Measurements from ENCODE around the gene CD82. TPM values are rescaled to one million over a fixed set of nuclear protein-coding genes. Genes with fewer than 3 reads are reported as not detected.

CD82 gene
- total RNA-seq, 1 donor from 2014 or later: 91.6 TPM

DNA sequence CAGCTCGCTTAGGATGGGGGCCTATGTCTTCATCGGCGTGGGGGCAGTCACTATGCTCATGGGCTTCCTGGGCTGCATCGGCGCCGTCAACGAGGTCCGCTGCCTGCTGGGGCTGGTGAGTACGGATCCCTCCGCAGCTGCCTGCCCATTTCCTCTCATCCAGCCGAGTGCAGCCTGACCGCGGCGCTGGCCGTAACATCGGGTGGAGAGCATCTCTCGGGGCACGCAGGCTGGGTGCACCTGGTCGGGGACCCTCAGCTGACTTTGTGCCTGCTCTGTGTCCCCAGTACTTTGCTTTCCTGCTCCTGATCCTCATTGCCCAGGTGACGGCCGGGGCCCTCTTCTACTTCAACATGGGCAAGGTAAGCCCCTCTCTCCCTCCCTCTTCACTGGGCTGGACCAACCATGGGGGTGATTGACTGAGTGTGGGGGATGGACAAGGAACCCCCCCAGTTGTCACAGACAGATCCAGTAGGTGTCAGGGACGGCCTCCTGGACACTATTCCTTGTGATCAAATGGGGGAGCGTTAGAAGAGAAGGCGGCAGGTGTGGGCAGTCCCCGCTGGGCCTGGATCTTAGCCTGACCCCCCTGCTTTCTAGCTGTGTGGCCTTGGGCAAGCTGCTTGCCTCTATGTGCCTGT is 39.7 kb downstream of the CD82 start:
- no peak overlapping the region for H3K4me3 ChIP-seq
- peaks cover 0 to 7% of the 10 kb centered on the region in 2 donors for H3K36me3 ChIP-seq
- peaks cover 4% of the 10 kb centered on the region for H3K4me1 ChIP-seq
- TF ChIP-seq POLR2AphosphoS5 (IDR thresholded peaks at IDR 0.05; ENCODE audit: insufficient read depth in 1 of 2, low read depth in 1 of 2) (no peak), POLR2A (IDR thresholded peaks at IDR 0.05) (no peak)
- TF ChIP-seq, protein P1, sequence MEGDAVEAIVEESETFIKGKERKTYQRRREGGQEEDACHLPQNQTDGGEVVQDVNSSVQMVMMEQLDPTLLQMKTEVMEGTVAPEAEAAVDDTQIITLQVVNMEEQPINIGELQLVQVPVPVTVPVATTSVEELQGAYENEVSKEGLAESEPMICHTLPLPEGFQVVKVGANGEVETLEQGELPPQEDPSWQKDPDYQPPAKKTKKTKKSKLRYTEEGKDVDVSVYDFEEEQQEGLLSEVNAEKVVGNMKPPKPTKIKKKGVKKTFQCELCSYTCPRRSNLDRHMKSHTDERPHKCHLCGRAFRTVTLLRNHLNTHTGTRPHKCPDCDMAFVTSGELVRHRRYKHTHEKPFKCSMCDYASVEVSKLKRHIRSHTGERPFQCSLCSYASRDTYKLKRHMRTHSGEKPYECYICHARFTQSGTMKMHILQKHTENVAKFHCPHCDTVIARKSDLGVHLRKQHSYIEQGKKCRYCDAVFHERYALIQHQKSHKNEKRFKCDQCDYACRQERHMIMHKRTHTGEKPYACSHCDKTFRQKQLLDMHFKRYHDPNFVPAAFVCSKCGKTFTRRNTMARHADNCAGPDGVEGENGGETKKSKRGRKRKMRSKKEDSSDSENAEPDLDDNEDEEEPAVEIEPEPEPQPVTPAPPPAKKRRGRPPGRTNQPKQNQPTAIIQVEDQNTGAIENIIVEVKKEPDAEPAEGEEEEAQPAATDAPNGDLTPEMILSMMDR (IDR thresholded peaks at IDR 0.05): no peak
- intact Hi-C loops (cut with DNase I): no loop called here
- no peaks in the 10 kb centered on the region for H3K9me3 ChIP-seq
- DNase-seq (ENCODE audit: extremely low spot score in 2 of 2): no peak
- no peaks in the 10 kb centered on the region for H3K27me3 ChIP-seq
- no peak overlapping the region for H3K27ac ChIP-seq

DNA sequence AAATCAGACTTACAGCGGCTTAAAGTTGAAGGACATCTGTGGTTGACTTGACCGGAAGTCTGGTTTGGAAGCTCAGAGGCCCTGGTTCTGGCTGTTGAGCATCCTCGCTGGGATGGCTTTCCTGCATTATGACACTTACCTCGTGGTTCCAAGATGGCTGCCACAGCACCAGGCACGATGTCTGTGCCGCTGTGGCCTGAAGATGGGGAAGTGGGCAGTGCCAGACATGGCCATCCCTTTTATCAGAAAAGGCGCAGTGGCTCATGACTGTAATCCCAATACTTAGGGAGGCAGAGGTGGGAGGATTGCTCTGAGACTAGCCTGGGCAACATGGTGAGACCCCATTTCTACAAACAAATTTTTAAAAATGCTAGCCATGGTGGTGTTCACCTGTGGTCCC is 40.5 kb downstream of the CD82 start:
- no peak for TF ChIP-seq POLR2AphosphoS5 (IDR thresholded peaks at IDR 0.05; ENCODE audit: insufficient read depth in 1 of 2, low read depth in 1 of 2)
- TF ChIP-seq, protein P1 (IDR thresholded peaks at IDR 0.05): no peak
- TF ChIP-seq POLR2A (IDR thresholded peaks at IDR 0.05): no peak

DNA sequence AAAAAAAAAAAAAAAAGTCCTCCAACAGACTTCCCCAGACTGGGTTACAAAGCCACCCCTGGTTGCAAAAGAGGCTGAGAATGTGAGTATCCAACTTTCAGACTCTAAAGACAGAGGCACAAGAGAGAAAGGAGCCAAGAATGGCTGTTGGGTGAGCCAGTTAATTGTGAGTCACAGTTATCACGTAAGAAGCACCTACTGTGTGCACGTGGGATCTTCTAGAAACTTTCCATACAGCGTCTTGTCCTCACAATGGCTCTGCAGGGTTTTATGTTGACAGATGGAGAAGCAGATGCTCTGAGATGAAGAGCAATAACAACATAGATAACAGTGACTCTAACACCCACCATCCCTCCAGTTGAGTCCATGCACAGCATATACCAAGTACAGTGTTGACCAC is 41.0 kb downstream of the CD82 start:
- H3K4me3 ChIP-seq: no peak overlapping the region
- peaks cover 4% of the 10 kb centered on the region for H3K4me1 ChIP-seq
- intact Hi-C loops (cut with DNase I): no loop called here
- TF ChIP-seq POLR2AphosphoS5 (IDR thresholded peaks at IDR 0.05; ENCODE audit: insufficient read depth in 1 of 2, low read depth in 1 of 2) (no peak), POLR2A (IDR thresholded peaks at IDR 0.05) (no peak)
- TF ChIP-seq, protein P1 (IDR thresholded peaks at IDR 0.05): no peak
- H3K9me3 ChIP-seq: no peaks in the 10 kb centered on the region
- DNase-seq (ENCODE audit: extremely low spot score in 2 of 2): no peak
- H3K27ac ChIP-seq: no peak overlapping the region
- H3K27me3 ChIP-seq: no peaks in the 10 kb centered on the region
- H3K36me3 ChIP-seq: peaks cover 0 to 7% of the 10 kb centered on the region in 2 donors

More for the DNA sequence above, 40.5 kb downstream of the CD82 start:
- Histone ChIP-seq H3K9me3 (no peaks in the 10 kb centered on the region), H3K27ac (no peak overlapping the region), H3K4me1 (peaks cover 4% of the 10 kb centered on the region), H3K36me3 (peaks cover 0 to 7% of the 10 kb centered on the region in 2 donors), H3K4me3 (no peak overlapping the region), H3K27me3 (no peaks in the 10 kb centered on the region)
- intact Hi-C loops (cut with DNase I): no loop called here
- no peak for DNase-seq (ENCODE audit: extremely low spot score in 2 of 2)

DNA sequence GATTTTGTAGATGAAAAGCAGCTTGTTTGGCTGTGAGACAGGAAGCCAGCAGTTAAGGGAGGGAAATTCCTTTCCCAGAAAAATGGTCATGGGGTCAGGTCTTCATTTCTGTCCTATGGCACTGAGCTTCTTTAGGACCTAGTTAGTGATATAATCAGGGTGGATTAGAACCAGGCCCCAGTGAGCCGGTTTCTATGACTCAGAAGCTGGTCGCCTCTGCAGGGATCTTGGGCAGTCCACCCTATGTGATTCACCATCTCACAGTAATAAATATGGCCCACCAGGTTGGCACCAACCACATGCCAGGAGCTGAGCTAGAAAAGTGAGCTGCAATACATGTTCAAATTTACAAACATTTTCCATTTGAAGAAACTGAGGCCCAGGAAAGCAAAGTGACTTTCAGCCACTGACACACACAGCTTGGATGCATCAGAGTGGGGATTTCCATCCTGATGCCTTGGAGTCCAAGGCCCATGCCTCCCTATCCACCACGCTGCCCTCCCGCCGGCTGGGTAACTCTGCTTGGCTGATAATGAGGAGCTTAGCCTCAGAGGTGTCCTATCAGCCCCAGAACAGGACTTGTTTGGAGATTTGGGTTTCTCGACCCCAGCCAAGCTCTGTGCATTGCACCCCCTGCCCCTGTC is 42.0 kb downstream of the CD82 start:
- TF ChIP-seq, protein P1 (IDR thresholded peaks at IDR 0.05): no peak
- TF ChIP-seq POLR2A (IDR thresholded peaks at IDR 0.05) (no peak), POLR2AphosphoS5 (IDR thresholded peaks at IDR 0.05; ENCODE audit: insufficient read depth in 1 of 2, low read depth in 1 of 2) (no peak)
- intact Hi-C loops (cut with DNase I): no loop called here
- Histone ChIP-seq H3K36me3 (peaks cover 0 to 7% of the 10 kb centered on the region in 2 donors), H3K9me3 (no peaks in the 10 kb centered on the region), H3K27ac (no peak overlapping the region), H3K4me1 (peaks cover 4% of the 10 kb centered on the region), H3K27me3 (no peaks in the 10 kb centered on the region), H3K4me3 (no peak overlapping the region)
- no peak for DNase-seq (ENCODE audit: extremely low spot score in 2 of 2)

DNA sequence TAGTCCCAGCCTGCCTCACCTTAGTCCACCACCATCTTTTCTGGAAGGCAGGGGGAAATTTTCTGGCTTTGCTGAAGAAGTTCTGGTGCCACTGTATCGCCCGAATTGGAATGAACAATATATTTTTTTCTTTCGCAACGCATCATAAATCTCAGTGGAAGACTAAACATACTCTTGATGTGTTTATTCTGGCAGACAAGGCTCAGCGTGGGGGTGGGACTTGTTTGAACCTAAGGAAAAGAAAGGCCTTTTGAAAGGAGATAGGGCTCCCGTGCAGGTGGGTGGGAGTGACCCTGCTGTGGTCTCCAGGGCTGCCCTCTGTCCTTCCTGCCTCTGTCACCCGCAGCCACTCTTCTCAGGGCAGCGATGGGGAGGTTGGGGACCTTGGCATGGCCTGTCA is 42.5 kb downstream of the CD82 start:
- no peak overlapping the region for H3K27ac ChIP-seq
- TF ChIP-seq, protein P1 (IDR thresholded peaks at IDR 0.05): no peak
- TF ChIP-seq POLR2A (IDR thresholded peaks at IDR 0.05) (no peak), POLR2AphosphoS5 (IDR thresholded peaks at IDR 0.05; ENCODE audit: insufficient read depth in 1 of 2, low read depth in 1 of 2) (no peak)
- intact Hi-C loops (cut with DNase I): no loop called here
- no peak overlapping the region for H3K4me3 ChIP-seq
- no peaks in the 10 kb centered on the region for H3K27me3 ChIP-seq
- peaks cover 0 to 7% of the 10 kb centered on the region in 2 donors for H3K36me3 ChIP-seq
- no peak for DNase-seq (ENCODE audit: extremely low spot score in 2 of 2)
- H3K9me3 ChIP-seq: no peaks in the 10 kb centered on the region
- H3K4me1 ChIP-seq: peaks cover 4% of the 10 kb centered on the region
